Astrocyte (in vitro differentiated cells and primary cell): ENCODE results near the gene CSN2.

Experiments
- CTCF ChIP-seq: IDR thresholded peaks from 2 replicates; pipeline ENCODE4 v1.5.1; 2011; ENCODE audit warnings: low read depth, mild to moderate bottlenecking, inconsistent platforms, low read length, moderate library complexity; ENCODE audit not compliant: insufficient read depth
- EZH2 ChIP-seq: IDR thresholded peaks from 2 replicates; pipeline ENCODE4 v1.6.1; 2012; ENCODE audit warnings: mild to moderate bottlenecking, low read length, inconsistent platforms; ENCODE audit not compliant: insufficient read depth

GRCh38 chr4:69994782-69995181 is 29.3 kb upstream of the CSN2 start:
- TF ChIP-seq EZH2, result no peak
- TF ChIP-seq CTCF, result no peak
